Esophagus muscularis mucosa (tissue), 4 donors: ENCODE results near the gene PELO. TPM values are rescaled to one million over a fixed set of nuclear protein-coding genes. Genes with fewer than 3 reads are reported as not detected.

ENCODE experiments used
- DNase-seq: peaks from one replicate; pipeline ENCODE4 v3.0.0-alpha.2; 2017; ENCODE audit errors: extremely low spot score
- H3K27ac ChIP-seq, 4 donors: fragments of 200-600 bp; sonication (generic); replicated peaks in 1 of 4; 1 replicate in 3 of 4; 2 replicates in 1 of 4; pipeline ENCODE4 v1.5.1; 2016 to 2019; ENCODE audit warnings: mild to moderate bottlenecking in 1 of 4
- H3K27me3 ChIP-seq, 4 donors: fragments of 200-600 bp; sonication (generic); one replicate each; pipeline versions ENCODE4 v1.5.1 to v1.6.0; 2016 to 2019
- H3K36me3 ChIP-seq, 4 donors: fragments of 200-600 bp; sonication (generic); one replicate each; pipeline ENCODE4 v1.5.1; 2016 to 2019
- H3K4me1 ChIP-seq, 4 donors: fragments of 200-600 bp; sonication (generic); one replicate each; pipeline ENCODE4 v1.5.1; 2016 to 2019
- H3K4me3 ChIP-seq, 4 donors: fragments of 200-600 bp; sonication (generic); 1 replicate in 2 of 4; 2 replicates in 2 of 4; pipeline ENCODE4 v1.5.1; 2016 to 2019; ENCODE audit warnings: mild to moderate bottlenecking in 4 of 4, moderate library complexity in 1 of 4
- H3K9me3 ChIP-seq, 4 donors: fragments of 200-600 bp; sonication (generic); 1 replicate in 3 of 4; 2 replicates in 1 of 4; pipeline ENCODE4 v1.5.1; 2016 to 2019
- EP300 ChIP-seq: sonication (generic); formaldehyde crosslinking; IDR thresholded peaks from one replicate; pipeline ENCODE4 v1.6.1; 2017; ENCODE audit warnings: antibody characterized with exemption
- POLR2A ChIP-seq: fragments of 450-650 bp; IDR thresholded peaks from one replicate; pipeline ENCODE4 v1.6.1; 2017; ENCODE audit warnings: antibody characterized with exemption, moderate library complexity, mild to moderate bottlenecking, low read depth
- POLR2AphosphoS5 ChIP-seq, 2 donors: sonication (generic); formaldehyde crosslinking; IDR thresholded peaks; one replicate each; pipeline ENCODE4 v1.6.1; 2017; ENCODE audit warnings: antibody characterized with exemption in 2 of 2
- WGBS: methylation state at CpG from one replicate; pipeline ENCODE4 v1.1.5; 2018; 5-methylcytosine and 5-hydroxymethylcytosine counted together
- intact Hi-C: fragments of 100-400 bp; cut with DNase I; formaldehyde crosslinking; loops from one replicate; pipeline ENCODE4 v1.15.1; 2023
- total RNA-seq, 4 donors: library from RNA; depleted of rRNA; stranded (reverse); fragments of >200 nt; gene quantifications; one replicate each; pipeline versions ENCODE4 v1.1.0 to v1.2.1, GENCODE V29; 2016
- TF ChIP-seq, protein P1 (sequence below), 3 experiments: fragments of 200-600 bp in 2 of 3; fragments of 450-650 bp in 1 of 3; sonication (generic) in 2 of 3; IDR thresholded peaks; one replicate each; pipeline ENCODE4 v1.5.1; 2017 to 2019; ENCODE audit warnings: antibody characterized with exemption in 3 of 3, mild to moderate bottlenecking in 2 of 3, moderate library complexity in 1 of 3

PELO gene
- total RNA-seq, 4 donors from 2014 or later = 43.1 to 77.7 (median 69.7) TPM

DNA sequence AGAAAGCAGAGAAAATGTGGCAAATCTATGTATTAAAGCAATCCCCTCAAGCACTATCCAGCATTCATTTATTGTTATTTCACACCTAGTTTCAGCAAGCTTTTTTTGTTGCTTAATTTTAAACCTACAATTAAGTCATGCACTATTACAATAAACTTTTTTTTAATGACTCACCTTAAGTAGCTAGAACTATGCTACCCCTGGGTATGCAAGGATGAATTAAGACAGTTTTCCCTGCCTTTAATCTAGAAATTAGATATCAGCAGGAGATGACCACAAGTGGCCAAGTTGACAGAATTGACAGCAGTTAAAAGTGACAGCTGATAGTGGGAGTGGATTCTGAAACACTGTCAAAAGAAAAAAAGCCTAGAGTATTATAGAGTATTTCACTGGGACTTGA, 20.0 kb downstream of the PELO start:
- no peaks in the 10 kb centered on the region for H3K36me3 ChIP-seq
- peak overlapping the region; percentile 76 to 94 (median 92) for H3K27ac ChIP-seq
- no peak for DNase-seq
- TF ChIP-seq POLR2AphosphoS5 (IDR thresholded peaks at IDR 0.05) (no peak), POLR2A (no peak), EP300 (no peak)
- TF ChIP-seq, protein P1, sequence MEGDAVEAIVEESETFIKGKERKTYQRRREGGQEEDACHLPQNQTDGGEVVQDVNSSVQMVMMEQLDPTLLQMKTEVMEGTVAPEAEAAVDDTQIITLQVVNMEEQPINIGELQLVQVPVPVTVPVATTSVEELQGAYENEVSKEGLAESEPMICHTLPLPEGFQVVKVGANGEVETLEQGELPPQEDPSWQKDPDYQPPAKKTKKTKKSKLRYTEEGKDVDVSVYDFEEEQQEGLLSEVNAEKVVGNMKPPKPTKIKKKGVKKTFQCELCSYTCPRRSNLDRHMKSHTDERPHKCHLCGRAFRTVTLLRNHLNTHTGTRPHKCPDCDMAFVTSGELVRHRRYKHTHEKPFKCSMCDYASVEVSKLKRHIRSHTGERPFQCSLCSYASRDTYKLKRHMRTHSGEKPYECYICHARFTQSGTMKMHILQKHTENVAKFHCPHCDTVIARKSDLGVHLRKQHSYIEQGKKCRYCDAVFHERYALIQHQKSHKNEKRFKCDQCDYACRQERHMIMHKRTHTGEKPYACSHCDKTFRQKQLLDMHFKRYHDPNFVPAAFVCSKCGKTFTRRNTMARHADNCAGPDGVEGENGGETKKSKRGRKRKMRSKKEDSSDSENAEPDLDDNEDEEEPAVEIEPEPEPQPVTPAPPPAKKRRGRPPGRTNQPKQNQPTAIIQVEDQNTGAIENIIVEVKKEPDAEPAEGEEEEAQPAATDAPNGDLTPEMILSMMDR (IDR thresholded peaks at IDR 0.05) = no peak
- no peak overlapping the region for H3K4me3 ChIP-seq
- no peaks in the 10 kb centered on the region for H3K27me3 ChIP-seq
- peaks cover 62 to 100% (median 99%) of the 10 kb centered on the region in 4 donors for H3K4me1 ChIP-seq
- intact Hi-C loops = loop anchor here (10.0 kb wide), 1 partner anchor 57 kb away; no protein-coding TSS in a partner anchor
- no peaks in the 10 kb centered on the region for H3K9me3 ChIP-seq

DNA sequence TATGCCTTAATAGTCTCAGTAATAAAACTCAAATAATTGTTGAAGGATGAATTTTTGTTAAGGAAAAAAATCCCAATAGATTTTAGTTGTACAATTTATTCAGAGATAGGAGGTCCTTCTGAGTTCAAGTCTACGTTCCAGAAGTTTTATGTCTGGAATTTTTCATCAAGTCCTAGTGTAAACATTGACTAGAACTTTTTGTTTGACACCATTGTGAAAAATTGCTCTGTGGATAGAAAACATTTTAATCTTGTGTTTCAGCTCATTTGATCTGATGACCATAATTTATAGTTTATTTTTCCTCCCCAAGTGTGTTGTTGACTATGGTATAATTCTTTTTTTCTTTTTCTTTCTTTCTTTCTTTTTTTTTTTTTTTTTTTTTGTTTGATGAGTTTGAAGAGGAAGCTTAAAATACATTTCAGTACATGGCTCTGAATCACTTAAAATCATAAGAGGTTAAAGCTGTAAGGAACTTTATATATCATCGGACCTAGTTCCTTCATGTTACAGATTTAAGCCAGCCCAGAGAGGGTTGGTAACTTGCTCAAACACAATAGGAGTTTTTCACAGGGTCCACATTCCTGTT, 20.7 kb downstream of the PELO start:
- 26% methylated on average over 2 of the region's 2 CpGs for WGBS
- H3K4me1 ChIP-seq = peaks cover 61 to 100% (median 99%) of the 10 kb centered on the region in 4 donors
- intact Hi-C loops = loop anchor here (10.0 kb wide), 1 partner anchor 56 kb away; no protein-coding TSS in a partner anchor
- peak in 1 of 2 donors; percentile 25 for TF ChIP-seq POLR2AphosphoS5 (IDR thresholded peaks at IDR 0.05)
- no peak for TF ChIP-seq POLR2A
- TF ChIP-seq, protein P1 (IDR thresholded peaks at IDR 0.05) = no peak
- no peak for TF ChIP-seq EP300
- no peaks in the 10 kb centered on the region for H3K36me3 ChIP-seq
- H3K27ac ChIP-seq = peak overlapping the region; percentile 76 to 94 (median 92)
- DNase-seq = no peak
- H3K9me3 ChIP-seq = no peaks in the 10 kb centered on the region
- no peaks in the 10 kb centered on the region for H3K27me3 ChIP-seq
- H3K4me3 ChIP-seq = no peak overlapping the region

DNA sequence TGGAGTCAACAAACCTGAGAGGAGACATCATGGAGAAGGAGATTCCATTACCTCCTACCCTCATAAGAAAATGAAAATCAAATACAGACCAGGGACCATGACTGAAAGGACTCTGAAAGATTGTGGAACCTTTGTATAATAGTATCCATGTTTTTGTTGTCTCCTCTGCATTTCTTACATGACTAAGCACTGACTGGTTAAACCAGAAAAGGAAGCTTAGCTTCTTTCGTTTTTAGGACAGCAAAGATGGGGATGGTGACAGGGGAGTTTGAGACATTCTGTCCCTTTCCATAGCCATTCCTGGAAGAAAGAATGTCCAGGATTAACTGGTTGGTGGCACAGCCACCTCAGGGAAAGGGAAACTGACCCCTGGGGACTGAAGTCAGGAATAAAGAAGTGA, 22.2 kb downstream of the PELO start:
- intact Hi-C loops = loop anchor here (10.0 kb wide), 1 partner anchor 55 kb away; no protein-coding TSS in a partner anchor
- Histone ChIP-seq H3K9me3 (no peaks in the 10 kb centered on the region), H3K27ac (peak overlapping the region; percentile 76 to 94 (median 92)), H3K4me3 (no peak overlapping the region), H3K27me3 (no peaks in the 10 kb centered on the region), H3K36me3 (no peaks in the 10 kb centered on the region), H3K4me1 (peaks cover 64 to 100% (median 100%) of the 10 kb centered on the region in 4 donors)
- TF ChIP-seq EP300 (no peak), POLR2A (no peak), POLR2AphosphoS5 (IDR thresholded peaks at IDR 0.05) (peak in 1 of 2 donors; percentile 30)
- TF ChIP-seq, protein P1 (IDR thresholded peaks at IDR 0.05) = no peak
- no peak for DNase-seq
- 19% methylated on average over 1 of the region's 1 CpG for WGBS

DNA sequence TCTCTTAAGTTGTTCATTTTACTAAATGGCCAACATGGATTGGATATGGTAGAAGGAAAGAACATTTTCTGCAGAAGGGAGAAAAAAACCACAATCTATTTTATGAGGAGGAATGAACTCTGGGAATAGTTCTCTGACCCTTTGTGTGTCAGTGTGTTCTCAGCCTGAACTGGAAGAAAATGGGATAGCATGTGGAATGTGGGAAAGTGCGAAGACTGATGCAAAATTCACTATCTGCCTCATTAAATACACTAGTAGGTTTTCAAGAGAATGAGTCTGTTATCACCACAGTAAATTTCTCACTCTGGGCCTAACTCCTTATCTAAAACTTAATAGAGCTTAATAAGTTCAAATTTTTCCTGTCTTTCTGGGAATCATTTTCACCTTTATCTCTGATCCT, 22.7 kb downstream of the PELO start:
- Histone ChIP-seq H3K9me3 (no peaks in the 10 kb centered on the region), H3K36me3 (no peaks in the 10 kb centered on the region), H3K4me3 (no peak overlapping the region), H3K4me1 (peaks cover 64 to 100% (median 100%) of the 10 kb centered on the region in 4 donors), H3K27ac (peak overlapping the region; percentile 76 to 94 (median 92)), H3K27me3 (no peaks in the 10 kb centered on the region)
- TF ChIP-seq, protein P1 (IDR thresholded peaks at IDR 0.05) = no peak
- no peak for TF ChIP-seq POLR2A
- no peak for TF ChIP-seq EP300
- TF ChIP-seq POLR2AphosphoS5 (IDR thresholded peaks at IDR 0.05) = no peak
- 50% methylated on average over 1 of the region's 1 CpG for WGBS
- DNase-seq = no peak
- intact Hi-C loops = no loop called here
